Measurements from ENCODE around the gene PER1.
"Not testable (repeated sequence)": the region's sequence is repeated elsewhere in the genome, so short reads cannot be mapped to it uniquely, and the experiment has no call there.

Gene PER1

DNA sequence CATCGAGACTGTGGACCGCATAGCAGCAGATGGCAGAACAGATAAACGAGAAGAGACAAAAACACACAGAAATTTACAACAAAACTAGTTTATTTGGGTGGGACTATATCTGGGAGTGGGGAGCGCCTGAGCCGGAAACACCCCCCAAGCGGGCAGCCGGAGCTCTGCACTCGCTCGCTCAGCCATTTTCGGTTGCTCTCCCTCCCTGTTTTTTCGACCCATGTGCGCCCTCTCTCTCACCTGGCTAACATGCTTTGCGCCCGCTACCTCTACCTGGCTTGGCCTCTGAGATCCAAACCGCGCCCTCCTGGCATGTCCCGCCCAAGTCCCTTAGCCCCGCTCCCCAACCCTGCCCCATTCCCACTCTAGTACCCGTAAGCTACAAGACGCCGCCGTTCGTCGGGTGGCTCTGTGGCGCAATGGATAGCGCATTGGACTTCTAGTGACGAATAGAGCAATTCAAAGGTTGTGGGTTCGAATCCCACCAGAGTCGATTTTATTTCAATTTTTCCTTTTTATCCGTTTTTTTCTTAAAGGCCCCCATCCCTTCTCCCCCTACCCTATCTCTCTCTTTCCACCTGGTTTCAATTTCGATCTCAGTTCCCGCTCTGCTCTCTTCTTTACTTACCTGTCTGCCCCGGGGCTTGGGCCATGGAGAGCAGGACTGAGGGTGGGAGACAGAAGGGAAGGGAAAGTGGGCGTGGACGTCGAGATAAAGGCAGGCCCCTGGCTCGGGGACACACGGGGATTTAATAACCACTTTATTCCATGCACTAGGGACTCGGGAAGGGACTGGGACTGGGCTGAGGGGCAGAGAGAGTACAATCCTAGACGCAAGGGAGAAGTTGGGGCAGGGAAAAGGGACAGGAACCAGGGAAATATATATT, 31.4 kb downstream of the PER1 start:
- peak; percentile 80 for DNase-seq

DNA sequence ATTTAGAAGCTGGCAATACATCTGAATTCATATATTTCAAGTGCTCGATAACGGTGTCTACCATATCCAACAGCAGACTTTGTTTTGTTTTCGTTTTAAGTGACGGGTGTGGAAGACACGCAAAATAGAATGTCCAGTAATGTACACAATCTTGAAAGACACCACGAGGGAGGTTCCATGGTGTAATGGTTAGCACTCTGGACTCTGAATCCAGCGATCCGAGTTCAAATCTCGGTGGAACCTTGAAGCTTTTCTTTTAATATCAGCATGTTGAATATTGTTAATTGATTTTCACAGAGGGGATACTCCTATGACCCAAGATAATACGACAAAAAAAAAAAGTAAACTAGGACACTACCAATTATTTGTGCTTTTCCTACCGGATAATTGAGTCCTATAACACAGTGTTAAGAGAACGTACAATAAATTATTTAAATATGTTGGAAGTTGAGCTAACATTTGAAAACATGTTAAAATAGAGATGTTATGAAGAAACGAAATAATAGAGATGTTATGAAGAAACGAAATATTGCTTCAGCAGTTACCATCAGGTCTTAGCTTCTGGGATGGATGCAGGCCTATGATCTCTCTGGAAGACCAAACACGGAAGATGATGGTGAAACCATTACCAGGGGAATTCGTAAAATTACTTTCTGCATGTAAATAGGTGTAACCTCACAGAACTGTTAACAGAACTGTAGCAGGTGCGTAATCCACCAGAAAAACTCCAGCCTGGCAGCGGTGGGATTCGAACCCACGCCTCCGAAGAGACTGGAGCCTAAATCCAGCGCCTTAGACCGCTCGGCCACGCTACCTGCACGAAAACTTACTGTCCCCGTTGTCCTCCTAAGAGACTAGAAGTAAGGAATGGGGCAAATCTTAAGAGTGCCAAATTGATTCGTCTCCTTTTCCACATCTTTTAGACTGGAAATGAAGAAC, 32.4 kb downstream of the PER1 start:
- peak; percentile 89 for DNase-seq

DNA sequence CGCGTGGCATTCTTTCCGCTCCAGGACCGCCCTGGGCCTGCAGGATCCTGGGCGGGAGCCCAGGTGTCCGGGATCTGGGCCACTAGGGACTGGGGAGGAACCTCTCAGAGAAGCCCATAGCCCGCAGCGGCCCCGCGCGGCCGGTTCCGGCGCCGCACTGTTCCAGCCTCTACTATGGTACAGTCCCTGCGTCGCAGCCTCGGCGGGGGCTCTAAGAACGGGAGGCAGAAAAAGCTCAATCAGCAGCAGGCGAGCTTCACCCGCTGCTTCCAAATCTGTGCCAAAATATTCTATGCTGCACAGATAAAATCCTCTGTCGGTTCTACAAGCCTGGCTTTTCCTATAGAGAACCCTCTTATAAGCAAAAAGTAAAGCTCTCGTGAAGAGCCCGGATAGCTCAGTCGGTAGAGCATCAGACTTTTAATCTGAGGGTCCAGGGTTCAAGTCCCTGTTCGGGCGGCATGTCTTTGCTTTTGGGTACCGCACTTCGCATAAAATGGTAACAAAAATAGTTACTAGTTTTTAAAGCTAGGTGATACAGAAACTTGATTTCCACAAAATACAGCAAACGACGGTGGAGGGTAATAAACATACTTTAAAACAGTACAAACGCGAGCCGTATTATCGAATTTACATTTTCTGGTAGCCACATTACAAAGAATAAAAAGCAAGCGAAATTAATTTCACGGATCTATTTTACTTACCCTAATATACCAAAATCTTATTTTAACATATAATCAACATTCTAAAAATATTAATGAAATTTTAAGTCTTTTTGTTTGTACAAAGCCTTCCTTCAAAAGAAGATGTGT, 33.2 kb downstream of the PER1 start:
- DNase-seq, result peak; percentile 85

- DNase-seq, result no peak
Measured at GRCh38 chr17:8117980-8118768, 34.0 kb downstream of the PER1 start, which contains the start of gene ALOXE3. TSS of gene ALOXE3 (minus strand) at chr17:8118514. CDS start at chr17:8117990, 524 bp downstream.

GRCh38 chr17:8117367-8117979, 34.7 kb downstream of the PER1 start:
- no peak for DNase-seq

- no peak for DNase-seq
Measured at GRCh38 chr17:8116776-8117175, 35.4 kb downstream of the PER1 start.

DNA sequence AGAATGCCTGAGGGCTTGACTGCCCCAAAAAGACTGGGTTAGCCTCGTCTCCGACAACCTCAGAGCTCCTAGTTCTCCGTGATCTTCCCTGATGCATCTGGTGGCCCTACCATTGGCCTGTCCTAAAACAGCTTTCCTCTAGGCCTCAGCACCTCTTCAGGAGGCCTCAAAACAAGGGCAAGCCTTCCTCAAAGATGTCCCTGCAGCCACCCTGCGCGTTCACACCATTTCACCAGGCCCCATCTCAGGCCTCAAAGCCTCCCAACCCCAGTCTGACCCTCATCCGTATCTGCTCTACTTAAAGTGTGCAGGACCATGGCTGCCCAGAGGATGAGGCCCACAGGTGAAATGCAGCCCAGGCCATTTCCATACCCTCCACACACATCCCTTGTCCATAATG, 41.3 kb downstream of the PER1 start:
- no peak for DNase-seq

- DNase-seq, result no peak
Measured at GRCh38 chr17:8110456-8110804, 41.8 kb downstream of the PER1 start.

DNA sequence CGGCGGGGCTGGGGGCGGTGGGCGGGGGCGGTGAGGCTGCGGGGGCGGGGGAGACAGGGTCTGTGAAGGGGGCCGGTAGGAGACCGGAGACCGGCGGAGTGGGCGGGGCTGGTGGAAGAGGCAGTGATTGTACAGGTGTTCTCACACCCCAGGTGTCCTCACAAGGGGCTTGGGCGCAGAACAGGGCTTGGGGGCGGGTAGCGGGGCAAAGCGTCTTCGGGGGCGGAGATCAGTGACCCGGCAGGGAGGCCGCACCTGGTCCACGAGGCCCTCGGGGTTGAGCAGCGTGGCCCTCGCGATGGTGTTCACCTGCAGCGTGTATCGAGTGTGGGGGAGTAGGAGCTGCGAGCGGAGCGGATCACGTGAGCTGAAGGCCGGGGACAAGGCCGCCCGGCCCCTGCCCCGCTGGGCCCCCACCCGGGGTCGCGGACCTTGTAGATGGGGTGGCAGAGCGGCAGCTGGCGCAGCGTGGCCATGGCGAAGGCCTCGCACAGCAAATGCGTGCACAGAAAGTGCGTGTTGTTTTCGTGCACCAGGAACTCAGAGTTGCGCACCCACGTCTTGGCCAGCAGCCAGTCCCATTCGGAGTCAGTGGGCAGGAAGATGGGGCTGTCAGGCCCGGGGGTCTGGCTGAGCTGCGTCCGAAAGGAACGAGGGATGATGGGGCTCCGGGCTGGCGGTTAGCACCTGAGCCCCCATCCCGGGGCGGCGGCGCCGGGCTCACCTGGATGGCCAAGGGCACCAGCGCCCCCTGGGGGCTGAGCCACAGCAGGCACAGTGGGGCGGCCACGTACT, 42.3 kb downstream of the PER1 start:
- peak; percentile 85 for DNase-seq

DNA sequence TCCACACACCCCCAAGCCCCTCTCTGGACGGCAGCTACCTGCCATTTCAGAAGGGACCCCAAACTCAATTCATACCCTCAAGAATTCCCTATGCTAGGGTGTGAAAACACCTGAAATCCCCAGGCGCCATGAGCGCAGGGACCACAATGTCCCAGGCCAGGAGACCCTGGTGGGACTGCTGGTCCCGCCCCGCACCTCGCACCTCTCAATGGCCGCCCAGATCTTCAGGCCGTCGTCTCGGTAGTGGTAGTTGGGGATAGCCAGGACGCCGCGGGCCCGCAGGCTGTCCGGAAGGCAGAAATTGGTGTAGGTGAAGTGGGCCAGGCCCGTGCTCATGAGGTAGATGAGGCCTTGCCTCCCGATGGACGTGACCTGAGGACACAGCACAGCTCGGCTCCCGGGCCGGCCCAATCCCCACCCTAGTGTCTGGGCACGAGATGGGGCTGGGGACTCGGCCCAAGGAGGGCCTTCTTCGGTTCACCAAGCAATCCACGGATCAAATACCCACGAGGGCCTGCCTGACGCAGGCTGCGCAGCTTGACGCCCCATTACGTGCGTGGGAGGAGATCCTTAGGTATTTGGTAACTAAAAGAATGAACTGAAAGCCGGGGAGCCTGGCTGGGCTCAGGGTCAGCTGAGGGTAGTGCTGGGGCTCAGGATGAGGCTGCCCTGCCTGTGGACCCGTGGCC, 43.1 kb downstream of the PER1 start:
- DNase-seq, result no peak

GRCh38 chr17:8106980-8107379, 45.2 kb downstream of the PER1 start:
- DNase-seq, result not testable (repeated sequence)

GRCh38 chr17:8105957-8106398, 46.2 kb downstream of the PER1 start:
- DNase-seq, result no peak

GRCh38 chr17:8104911-8105310, 47.3 kb downstream of the PER1 start:
- DNase-seq, result no peak

DNA sequence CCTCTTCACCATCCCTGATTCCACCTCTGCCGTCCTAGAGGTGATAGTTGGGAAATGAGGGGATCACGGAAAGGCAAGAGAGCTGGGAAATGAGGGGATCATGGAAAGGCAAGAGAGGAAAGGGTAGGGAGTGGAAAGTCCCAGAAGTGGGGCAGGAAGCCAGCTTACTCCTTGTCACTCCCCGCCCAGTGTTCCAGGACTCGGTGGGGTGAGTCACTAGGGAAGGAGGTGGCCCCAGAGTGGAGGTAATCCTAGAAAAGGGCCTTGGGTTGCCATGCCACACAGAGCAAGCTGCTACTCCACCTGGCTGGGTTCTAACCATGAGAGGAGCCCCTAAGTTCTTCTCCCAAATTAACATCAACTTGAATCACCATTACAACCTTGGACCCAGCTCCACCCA, 48.7 kb downstream of the PER1 start:
- no peak for DNase-seq

DNA sequence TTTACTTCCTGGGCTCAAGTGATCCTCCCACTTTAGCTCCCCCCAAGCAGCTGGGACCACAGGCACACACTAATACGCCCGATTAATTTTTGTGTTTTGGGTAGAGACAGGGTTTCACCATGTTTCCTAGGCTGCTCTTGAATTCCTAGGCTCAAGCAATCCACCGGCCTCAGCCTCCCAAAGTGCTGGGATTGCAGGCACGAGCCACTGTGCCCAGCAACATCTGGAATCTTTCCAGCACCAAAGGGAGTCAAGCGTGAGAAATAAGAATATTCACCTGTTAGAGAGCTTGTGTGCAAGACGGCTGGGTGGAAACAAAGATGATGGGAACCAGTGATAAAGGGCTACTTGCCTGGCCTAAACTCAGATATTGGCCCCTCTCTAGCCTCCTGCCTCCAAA, 50.5 kb downstream of the PER1 start:
- DNase-seq, result no peak

DNA sequence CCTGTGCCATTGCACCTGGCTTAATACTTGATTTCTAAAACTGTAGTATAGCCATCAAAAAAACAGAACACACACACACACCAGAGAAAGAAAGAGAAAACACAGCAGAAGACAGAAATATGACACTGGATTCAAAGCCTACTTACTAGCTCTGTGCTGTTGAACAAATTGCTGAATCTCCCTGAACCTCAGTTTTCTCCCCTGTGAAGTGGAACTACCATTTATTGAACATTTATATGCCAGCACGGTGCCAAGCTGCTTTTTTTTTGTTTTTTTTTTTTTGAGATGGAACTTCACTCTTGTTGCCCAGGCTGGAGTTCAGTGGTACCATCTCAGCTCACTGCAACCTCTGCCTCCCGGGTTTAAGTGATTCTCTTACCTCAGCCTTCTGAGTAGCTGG, 51.4 kb downstream of the PER1 start:
- DNase-seq, result no peak

DNA sequence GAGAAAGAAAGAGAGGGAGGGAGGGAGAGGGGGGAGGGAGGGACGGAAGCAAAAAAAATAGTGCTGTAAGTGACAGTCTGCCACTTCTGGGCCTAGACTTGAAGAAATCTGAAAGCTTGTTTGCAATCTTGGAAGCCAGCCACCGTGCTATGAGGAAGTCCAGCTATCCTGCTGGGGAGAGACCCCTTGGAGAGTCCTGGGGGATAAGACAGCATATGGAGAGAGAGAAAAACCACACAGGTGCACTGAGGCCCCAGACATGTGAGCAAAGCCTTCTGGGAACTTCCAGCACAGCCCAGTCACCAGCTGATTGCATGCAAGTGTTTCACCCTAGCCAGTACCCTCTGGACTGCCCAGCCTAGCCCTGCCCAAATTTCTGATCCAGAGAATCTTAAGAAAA, 52.1 kb downstream of the PER1 start:
- no peak for DNase-seq

GRCh38 chr17:8096541-8096940, 55.7 kb downstream of the PER1 start:
- DNase-seq, result no peak

DNA sequence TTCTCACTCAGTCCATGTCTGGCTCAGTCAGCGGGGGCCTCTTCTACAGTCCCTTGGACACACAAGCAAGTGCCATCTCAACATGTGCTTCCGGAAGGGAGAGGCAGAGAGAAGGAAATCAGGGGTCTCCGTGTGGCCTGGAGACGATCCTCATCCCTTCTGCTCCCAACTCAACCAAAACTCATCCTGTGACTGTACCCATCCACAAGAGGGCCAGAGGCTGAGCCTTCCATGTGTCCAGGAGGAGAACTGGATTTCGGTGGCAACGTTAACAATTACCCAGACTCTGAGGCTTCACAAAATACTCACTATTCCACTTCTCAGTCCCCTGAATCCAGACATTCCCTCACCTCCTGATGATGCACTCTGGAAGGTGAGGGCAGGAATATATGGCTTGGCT, 56.8 kb downstream of the PER1 start:
- DNase-seq, result no peak
